ENCODE results near the gene NFASC.

Gene NFASC

GRCh38 chr1:204853436-204853835 is 17.2 kb upstream of the NFASC start:
- TF ChIP-seq, protein P1, sequence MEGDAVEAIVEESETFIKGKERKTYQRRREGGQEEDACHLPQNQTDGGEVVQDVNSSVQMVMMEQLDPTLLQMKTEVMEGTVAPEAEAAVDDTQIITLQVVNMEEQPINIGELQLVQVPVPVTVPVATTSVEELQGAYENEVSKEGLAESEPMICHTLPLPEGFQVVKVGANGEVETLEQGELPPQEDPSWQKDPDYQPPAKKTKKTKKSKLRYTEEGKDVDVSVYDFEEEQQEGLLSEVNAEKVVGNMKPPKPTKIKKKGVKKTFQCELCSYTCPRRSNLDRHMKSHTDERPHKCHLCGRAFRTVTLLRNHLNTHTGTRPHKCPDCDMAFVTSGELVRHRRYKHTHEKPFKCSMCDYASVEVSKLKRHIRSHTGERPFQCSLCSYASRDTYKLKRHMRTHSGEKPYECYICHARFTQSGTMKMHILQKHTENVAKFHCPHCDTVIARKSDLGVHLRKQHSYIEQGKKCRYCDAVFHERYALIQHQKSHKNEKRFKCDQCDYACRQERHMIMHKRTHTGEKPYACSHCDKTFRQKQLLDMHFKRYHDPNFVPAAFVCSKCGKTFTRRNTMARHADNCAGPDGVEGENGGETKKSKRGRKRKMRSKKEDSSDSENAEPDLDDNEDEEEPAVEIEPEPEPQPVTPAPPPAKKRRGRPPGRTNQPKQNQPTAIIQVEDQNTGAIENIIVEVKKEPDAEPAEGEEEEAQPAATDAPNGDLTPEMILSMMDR (conservative IDR thresholded peaks at IDR 0.05; ENCODE audit: low read length), result no peak
- no peak overlapping the region for H3K4me3 ChIP-seq (ENCODE audit: low read length)
- DNase-seq (ENCODE audit: low read depth), result no peak

DNA sequence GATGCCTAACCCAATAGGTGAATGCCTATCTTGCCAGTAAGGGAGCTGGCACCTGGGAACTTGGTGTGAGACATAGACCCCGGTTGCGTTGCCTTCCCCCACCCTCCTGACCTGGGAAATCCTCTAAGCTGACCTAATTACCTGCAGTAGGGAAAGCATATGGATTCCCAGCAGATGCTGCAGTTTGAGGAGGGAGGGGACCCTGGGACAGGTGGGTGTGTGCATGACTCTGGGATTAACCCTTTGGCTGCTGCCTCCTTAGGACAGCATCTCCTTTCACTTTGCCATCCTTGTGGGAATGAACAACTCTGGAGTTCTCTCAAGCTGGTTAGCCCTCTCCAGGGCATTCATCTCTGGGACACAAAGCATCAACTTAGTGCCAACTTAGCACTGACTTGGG is 16.4 kb upstream of the NFASC start:
- no peak for DNase-seq (ENCODE audit: low read depth)
- TF ChIP-seq, protein P1 (conservative IDR thresholded peaks at IDR 0.05; ENCODE audit: low read length), result no peak
- H3K4me3 ChIP-seq (ENCODE audit: low read length), result no peak overlapping the region

DNA sequence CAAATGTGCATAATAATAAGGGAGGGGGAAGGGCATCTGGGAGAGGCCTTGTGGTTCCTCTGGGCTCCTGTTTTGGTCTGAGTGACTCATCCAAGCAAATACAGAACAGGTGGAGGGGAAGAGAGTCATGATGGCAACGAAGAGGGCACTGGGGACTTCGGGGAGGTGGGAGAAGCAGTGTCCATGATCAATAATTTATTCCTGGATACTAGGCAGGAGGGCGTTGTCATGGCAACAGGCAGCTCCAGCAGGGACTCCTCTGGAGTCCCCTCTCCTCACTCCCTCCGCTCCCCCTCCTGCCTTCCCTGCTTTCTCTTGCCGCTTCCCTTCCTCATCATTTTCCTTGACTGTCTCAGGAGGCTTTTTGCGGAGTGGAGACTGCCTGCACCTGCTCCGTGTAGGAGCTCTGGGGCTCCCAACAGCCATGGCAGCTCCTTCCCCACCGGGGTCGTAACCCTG is 12.3 kb upstream of the NFASC start:
- TF ChIP-seq, protein P1 (conservative IDR thresholded peaks at IDR 0.05; ENCODE audit: low read length), result no peak
- DNase-seq (ENCODE audit: low read depth), result peak; percentile 25

GRCh38 chr1:204859861-204860267 is 10.8 kb upstream of the NFASC start:
- H3K4me3 ChIP-seq (ENCODE audit: low read length), result no peak overlapping the region
- TF ChIP-seq, protein P1 (conservative IDR thresholded peaks at IDR 0.05; ENCODE audit: low read length), result no peak
- no peak for DNase-seq (ENCODE audit: low read depth)

More for the DNA sequence above, 12.3 kb upstream of the NFASC start:
- no peak overlapping the region for H3K4me3 ChIP-seq (ENCODE audit: low read length)

DNA sequence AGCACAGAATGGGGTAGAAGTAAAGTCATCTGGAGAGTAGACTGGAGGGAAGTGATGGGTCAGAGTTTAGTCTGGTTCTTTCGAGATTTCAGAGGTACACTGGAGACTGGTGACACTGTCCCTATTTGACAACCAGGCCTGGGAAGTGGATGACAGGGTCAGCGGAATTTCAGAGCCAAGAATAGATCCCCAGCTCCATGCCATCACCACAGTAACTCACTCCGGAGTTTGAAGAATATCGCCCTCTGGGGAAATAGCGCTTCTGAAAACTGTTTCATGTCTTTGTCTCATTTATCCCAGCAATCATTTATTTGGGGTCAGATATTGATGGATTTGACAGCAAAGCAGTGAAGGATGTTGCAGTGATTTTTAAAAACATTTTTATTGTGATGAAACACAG is 7.6 kb upstream of the NFASC start:
- no peak for DNase-seq (ENCODE audit: low read depth)
- TF ChIP-seq, protein P1 (conservative IDR thresholded peaks at IDR 0.05; ENCODE audit: low read length), result no peak
- H3K4me3 ChIP-seq (ENCODE audit: low read length), result no peak overlapping the region

- H3K4me3 ChIP-seq (ENCODE audit: low read length), result no peak overlapping the region
- no peak for DNase-seq (ENCODE audit: low read depth)
- TF ChIP-seq, protein P1 (conservative IDR thresholded peaks at IDR 0.05; ENCODE audit: low read length), result no peak
Measured at GRCh38 chr1:204863730-204864129, 6.9 kb upstream of the NFASC start.

GRCh38 chr1:204866051-204866596 is 4.5 kb upstream of the NFASC start:
- TF ChIP-seq, protein P1 (conservative IDR thresholded peaks at IDR 0.05; ENCODE audit: low read length), result no peak
- no peak for DNase-seq (ENCODE audit: low read depth)
- H3K4me3 ChIP-seq (ENCODE audit: low read length), result no peak overlapping the region
